ENCODE results near the gene NFIX. TPM values are rescaled to one million over a fixed set of nuclear protein-coding genes. Genes with fewer than 3 reads are reported as not detected.

Gene NFIX
- total and polyA plus RNA-seq, 9 of the 15 experiments (the other 6 are each of a cell fraction or from before 2014, with no cell fraction given) = 0.28 to 26.8 (median 5.4) TPM

DNA sequence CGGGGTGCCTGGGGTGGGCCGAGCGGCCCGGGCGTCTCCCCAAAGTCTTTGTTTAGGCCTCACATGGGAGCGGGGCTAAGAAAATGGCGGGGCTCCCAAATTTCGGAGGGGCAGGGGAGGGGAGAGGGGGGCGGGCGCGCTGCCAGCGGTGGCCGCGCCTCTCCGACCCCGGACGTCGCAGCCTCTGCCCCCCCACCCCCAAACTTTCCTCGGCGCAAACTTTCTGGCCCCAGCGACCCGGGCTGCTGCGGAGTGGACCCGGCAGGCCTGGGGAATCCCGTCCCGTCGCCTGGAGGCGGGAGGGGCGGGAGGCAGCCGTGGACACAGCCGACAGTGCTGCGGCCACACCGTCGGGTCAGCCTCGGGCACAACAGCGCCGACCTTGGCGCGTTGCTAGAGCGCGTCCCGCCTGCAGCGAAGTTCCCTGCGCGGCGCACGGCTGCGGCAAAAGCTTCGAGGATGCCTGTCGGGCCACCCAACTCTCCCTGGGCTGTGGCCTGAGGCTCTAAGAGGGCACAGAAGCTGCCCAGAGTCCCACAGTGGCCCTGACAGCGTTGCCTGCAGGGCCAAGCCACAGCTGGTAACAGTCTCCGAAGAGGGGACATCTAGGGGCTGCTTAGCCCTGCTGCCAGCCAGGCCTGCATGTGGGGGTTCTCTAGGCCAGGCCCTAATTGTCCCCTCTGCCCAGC lies 1.3 kb downstream of the NFIX start (continued):
- TF ChIP-seq, protein P1, sequence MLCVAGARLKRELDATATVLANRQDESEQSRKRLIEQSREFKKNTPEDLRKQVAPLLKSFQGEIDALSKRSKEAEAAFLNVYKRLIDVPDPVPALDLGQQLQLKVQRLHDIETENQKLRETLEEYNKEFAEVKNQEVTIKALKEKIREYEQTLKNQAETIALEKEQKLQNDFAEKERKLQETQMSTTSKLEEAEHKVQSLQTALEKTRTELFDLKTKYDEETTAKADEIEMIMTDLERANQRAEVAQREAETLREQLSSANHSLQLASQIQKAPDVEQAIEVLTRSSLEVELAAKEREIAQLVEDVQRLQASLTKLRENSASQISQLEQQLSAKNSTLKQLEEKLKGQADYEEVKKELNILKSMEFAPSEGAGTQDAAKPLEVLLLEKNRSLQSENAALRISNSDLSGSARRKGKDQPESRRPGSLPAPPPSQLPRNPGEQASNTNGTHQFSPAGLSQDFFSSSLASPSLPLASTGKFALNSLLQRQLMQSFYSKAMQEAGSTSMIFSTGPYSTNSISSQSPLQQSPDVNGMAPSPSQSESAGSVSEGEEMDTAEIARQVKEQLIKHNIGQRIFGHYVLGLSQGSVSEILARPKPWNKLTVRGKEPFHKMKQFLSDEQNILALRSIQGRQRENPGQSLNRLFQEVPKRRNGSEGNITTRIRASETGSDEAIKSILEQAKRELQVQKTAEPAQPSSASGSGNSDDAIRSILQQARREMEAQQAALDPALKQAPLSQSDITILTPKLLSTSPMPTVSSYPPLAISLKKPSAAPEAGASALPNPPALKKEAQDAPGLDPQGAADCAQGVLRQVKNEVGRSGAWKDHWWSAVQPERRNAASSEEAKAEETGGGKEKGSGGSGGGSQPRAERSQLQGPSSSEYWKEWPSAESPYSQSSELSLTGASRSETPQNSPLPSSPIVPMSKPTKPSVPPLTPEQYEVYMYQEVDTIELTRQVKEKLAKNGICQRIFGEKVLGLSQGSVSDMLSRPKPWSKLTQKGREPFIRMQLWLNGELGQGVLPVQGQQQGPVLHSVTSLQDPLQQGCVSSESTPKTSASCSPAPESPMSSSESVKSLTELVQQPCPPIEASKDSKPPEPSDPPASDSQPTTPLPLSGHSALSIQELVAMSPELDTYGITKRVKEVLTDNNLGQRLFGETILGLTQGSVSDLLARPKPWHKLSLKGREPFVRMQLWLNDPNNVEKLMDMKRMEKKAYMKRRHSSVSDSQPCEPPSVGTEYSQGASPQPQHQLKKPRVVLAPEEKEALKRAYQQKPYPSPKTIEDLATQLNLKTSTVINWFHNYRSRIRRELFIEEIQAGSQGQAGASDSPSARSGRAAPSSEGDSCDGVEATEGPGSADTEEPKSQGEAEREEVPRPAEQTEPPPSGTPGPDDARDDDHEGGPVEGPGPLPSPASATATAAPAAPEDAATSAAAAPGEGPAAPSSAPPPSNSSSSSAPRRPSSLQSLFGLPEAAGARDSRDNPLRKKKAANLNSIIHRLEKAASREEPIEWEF (CRISPR knock-in tag; IDR thresholded peaks at IDR 0.05) = no peak
- TF ChIP-seq ZFX (CRISPR knock-in tag; IDR thresholded peaks at IDR 0.05) (0 out of 2 replicates have a peak, but pooled peaks have one; percentile 34), GATAD2B (IDR thresholded peaks at IDR 0.05; ENCODE audit: borderline replicate concordance) (no peak), KAT2B (IDR thresholded peaks at IDR 0.05; ENCODE audit: low read depth, low read length) (no peak), YY1 (IDR thresholded peaks at IDR 0.05; ENCODE audit: borderline replicate concordance in 1 of 3, control insufficient read depth in 1 of 3, extremely low read depth in 1 of 3, insufficient read depth in 3 of 3, insufficient read length in 1 of 3, insufficient replicate concordance in 2 of 3, low read depth in 1 of 3, low read length in 2 of 3) (peak in 1 of 3 experiments; percentile 25), MYC (IDR thresholded peaks at IDR 0.05; ENCODE audit: low read depth, low read length) (peak; percentile 42; the same call in 1 of the 2 replicates), MYC (CRISPR knock-in tag; IDR thresholded peaks at IDR 0.05; ENCODE audit: borderline replicate concordance, low read depth) (no peak), E2F4 (CRISPR knock-in tag; IDR thresholded peaks at IDR 0.05; ENCODE audit: low read depth) (no peak), PML (IDR thresholded peaks at IDR 0.05; ENCODE audit: low read length) (no peak), POLR3G (IDR thresholded peaks at IDR 0.05; ENCODE audit: extremely low read depth, insufficient read length, insufficient replicate concordance) (no peak), CREM (IDR thresholded peaks at IDR 0.05; ENCODE audit: low read depth) (peak; percentile 55), RNF2 (IDR thresholded peaks at IDR 0.05) (0 out of 2 replicates have a peak, but pooled peaks have one; percentile 27), ZNF24 (IDR thresholded peaks at IDR 0.05) (no peak), BRCA1 (IDR thresholded peaks at IDR 0.05) (no peak), BRCA1 (CRISPR knock-in tag; IDR thresholded peaks at IDR 0.05) (0 out of 2 replicates have a peak, but pooled peaks have one; percentile 80), RBBP5 (IDR thresholded peaks at IDR 0.05; ENCODE audit: borderline replicate concordance, insufficient read depth, low read length, poor library complexity, severe bottlenecking) (peak; percentile 71), GTF2A2 (tag; IDR thresholded peaks at IDR 0.05) (no peak), HEY1 (CRISPR knock-in tag; IDR thresholded peaks at IDR 0.05; ENCODE audit: borderline replicate concordance) (no peak), PCBP1 (IDR thresholded peaks at IDR 0.05; ENCODE audit: low read depth, low read length, poor library complexity, severe bottlenecking) (peak; percentile 63)
- TF ChIP-seq, protein P2, sequence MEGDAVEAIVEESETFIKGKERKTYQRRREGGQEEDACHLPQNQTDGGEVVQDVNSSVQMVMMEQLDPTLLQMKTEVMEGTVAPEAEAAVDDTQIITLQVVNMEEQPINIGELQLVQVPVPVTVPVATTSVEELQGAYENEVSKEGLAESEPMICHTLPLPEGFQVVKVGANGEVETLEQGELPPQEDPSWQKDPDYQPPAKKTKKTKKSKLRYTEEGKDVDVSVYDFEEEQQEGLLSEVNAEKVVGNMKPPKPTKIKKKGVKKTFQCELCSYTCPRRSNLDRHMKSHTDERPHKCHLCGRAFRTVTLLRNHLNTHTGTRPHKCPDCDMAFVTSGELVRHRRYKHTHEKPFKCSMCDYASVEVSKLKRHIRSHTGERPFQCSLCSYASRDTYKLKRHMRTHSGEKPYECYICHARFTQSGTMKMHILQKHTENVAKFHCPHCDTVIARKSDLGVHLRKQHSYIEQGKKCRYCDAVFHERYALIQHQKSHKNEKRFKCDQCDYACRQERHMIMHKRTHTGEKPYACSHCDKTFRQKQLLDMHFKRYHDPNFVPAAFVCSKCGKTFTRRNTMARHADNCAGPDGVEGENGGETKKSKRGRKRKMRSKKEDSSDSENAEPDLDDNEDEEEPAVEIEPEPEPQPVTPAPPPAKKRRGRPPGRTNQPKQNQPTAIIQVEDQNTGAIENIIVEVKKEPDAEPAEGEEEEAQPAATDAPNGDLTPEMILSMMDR (IDR thresholded peaks at IDR 0.05 in 2 of 3, conservative IDR thresholded peaks at IDR 0.05 in 1 of 3; ENCODE audit: insufficient read depth in 2 of 3, low read depth in 1 of 3, low read length in 3 of 3) = peak; percentile 40 to 55 (median 45); a peak in 4 of 6 replicates
